GM12873 (cell line): ENCODE measurements around the gene TMEM79.

Source experiments
- CTCF ChIP-seq: IDR thresholded peaks from 2 replicates; pipeline ENCODE4 v1.5.1; 2012; ENCODE audit warnings: low read depth, mild to moderate bottlenecking, moderate library complexity, low read length, control low read depth; ENCODE audit not compliant: insufficient read depth; ENCODE audit errors: missing control alignments

The TMEM79 gene

GRCh38 chr1:156266051-156266450 is 18.1 kb upstream of the TMEM79 start:
- TF ChIP-seq CTCF, result no peak

- no peak for TF ChIP-seq CTCF
Observed at GRCh38 chr1:156268336-156268735, 15.8 kb upstream of the TMEM79 start.

- no peak for TF ChIP-seq CTCF
Observed at GRCh38 chr1:156270314-156270713, 13.8 kb upstream of the TMEM79 start.

GRCh38 chr1:156276532-156276931 is 7.6 kb upstream of the TMEM79 start:
- TF ChIP-seq CTCF, result no peak

- TF ChIP-seq CTCF, result no peak
Observed at GRCh38 chr1:156276966-156277381, 7.2 kb upstream of the TMEM79 start.

GRCh38 chr1:156279837-156280236 is 4.3 kb upstream of the TMEM79 start:
- TF ChIP-seq CTCF, result no peak

GRCh38 chr1:156281281-156281680 is 2.8 kb upstream of the TMEM79 start:
- TF ChIP-seq CTCF, result peak; percentile 28
